Thyroid gland (tissue), 4 donors: ENCODE measurements around the gene SLC30A9.

ENCODE experiments used
- CTCF ChIP-seq, 6 experiments: fragments of 200-600 bp in 3 of 6; fragments of 450-650 bp in 3 of 6; sonication (generic) in 3 of 6; IDR thresholded peaks; one replicate each; pipeline ENCODE4 v1.5.1; 2016 to 2019; ENCODE audit warnings: antibody characterized with exemption in 6 of 6, mild to moderate bottlenecking in 2 of 6, inconsistent platforms in 1 of 6, moderate library complexity in 1 of 6
- POLR2A ChIP-seq, 2 donors: fragments of 450-650 bp; IDR thresholded peaks; one replicate each; pipeline ENCODE4 v1.6.1; 2017; ENCODE audit warnings: antibody characterized with exemption in 2 of 2, mild to moderate bottlenecking in 2 of 2, moderate library complexity in 1 of 2

- TF ChIP-seq CTCF (IDR thresholded peaks at IDR 0.05), result no peak
- no peak for TF ChIP-seq POLR2A (IDR thresholded peaks at IDR 0.05)
Measured at GRCh38 chr4:41964401-41964800, 25.9 kb upstream of the SLC30A9 start.
